GM21528 (cell line): Measurements from ENCODE around the gene FFAR4.

ENCODE experiments used
- ATAC-seq: cut with Tn5 transposase; IDR thresholded peaks from one replicate; pipeline ENCODE4 v1.9.1; 2021; ENCODE audit warnings: mild to moderate bottlenecking, moderate library complexity; ENCODE audit not compliant: unreplicated experiment, low FRiP score

Gene FFAR4

GRCh38 chr10:93598157-93598556, 31.7 kb downstream of the FFAR4 start:
- ATAC-seq, result no peak

- ATAC-seq, result no peak
Observed at GRCh38 chr10:93599335-93599734, 32.9 kb downstream of the FFAR4 start.

GRCh38 chr10:93599778-93600177, 33.3 kb downstream of the FFAR4 start:
- no peak for ATAC-seq

GRCh38 chr10:93600446-93601145, 34.1 kb downstream of the FFAR4 start:
- no peak for ATAC-seq

- ATAC-seq, result no peak
Observed at GRCh38 chr10:93601146-93601773, 34.8 kb downstream of the FFAR4 start, which contains the start of gene RBP4. Gene RBP4 (minus strand): TSS chr10:93601235. CDS start chr10:93601028, 207 bp downstream.

- ATAC-seq, result no peak
Observed at GRCh38 chr10:93601774-93602162, 35.3 kb downstream of the FFAR4 start.

- ATAC-seq, result no peak
Observed at GRCh38 chr10:93603023-93603422, 36.6 kb downstream of the FFAR4 start.

- no peak for ATAC-seq
Observed at GRCh38 chr10:93604146-93604545, 37.7 kb downstream of the FFAR4 start.

- ATAC-seq, result no peak
Observed at GRCh38 chr10:93608421-93608820, 42.0 kb downstream of the FFAR4 start.

- ATAC-seq, result no peak
Observed at GRCh38 chr10:93612311-93612710, 45.8 kb downstream of the FFAR4 start, which contains the start of gene PDE6C. Gene PDE6C (plus strand): TSS chr10:93612537. CDS start chr10:93612726, 189 bp downstream.

GRCh38 chr10:93613126-93613525, 46.7 kb downstream of the FFAR4 start:
- ATAC-seq, result no peak

GRCh38 chr10:93614101-93614825, 47.8 kb downstream of the FFAR4 start:
- ATAC-seq, result no peak

- no peak for ATAC-seq
Observed at GRCh38 chr10:93615576-93616235, 49.2 kb downstream of the FFAR4 start.

GRCh38 chr10:93620925-93621324, 54.5 kb downstream of the FFAR4 start:
- no peak for ATAC-seq

- ATAC-seq, result no peak
Observed at GRCh38 chr10:93622942-93623341, 56.5 kb downstream of the FFAR4 start.

GRCh38 chr10:93628858-93629257, 62.4 kb downstream of the FFAR4 start:
- ATAC-seq, result no peak

- no peak for ATAC-seq
Observed at GRCh38 chr10:93629647-93630305, 63.3 kb downstream of the FFAR4 start.

- no peak for ATAC-seq
Observed at GRCh38 chr10:93630625-93631557, 64.4 kb downstream of the FFAR4 start.
